HG03045 (cell line): ENCODE measurements around the gene MACROD2.

Experiments used
- ATAC-seq: cut with Tn5 transposase; IDR thresholded peaks from one replicate; pipeline ENCODE4 v1.9.1; 2021; ENCODE audit warnings: mild to moderate bottlenecking, moderate library complexity; ENCODE audit not compliant: unreplicated experiment

Gene MACROD2

GRCh38 chr20:14696478-14696877, 701.2 kb downstream of the MACROD2 start:
- no peak for ATAC-seq

DNA sequence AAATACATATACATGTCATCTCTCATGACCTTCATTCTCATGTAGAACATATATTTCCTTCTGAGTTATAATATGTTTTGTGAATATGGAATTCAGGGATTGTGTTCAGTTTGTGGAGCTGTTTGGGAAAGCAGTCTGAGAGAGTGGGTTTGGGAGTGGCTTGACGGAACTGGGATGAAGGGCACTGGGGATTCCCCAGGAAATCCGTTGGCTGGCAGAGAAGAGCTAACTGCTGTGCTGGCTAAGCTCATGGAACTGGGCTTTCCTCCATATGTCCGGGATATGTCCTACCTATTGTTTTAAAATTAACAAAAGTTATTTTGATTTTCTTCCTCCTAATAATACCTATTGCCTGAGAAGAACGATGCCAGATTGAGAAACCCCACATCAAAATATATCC, 701.6 kb downstream of the MACROD2 start:
- ATAC-seq, result no peak

- no peak for ATAC-seq
Measured at GRCh38 chr20:14698125-14698524, 702.8 kb downstream of the MACROD2 start.

DNA sequence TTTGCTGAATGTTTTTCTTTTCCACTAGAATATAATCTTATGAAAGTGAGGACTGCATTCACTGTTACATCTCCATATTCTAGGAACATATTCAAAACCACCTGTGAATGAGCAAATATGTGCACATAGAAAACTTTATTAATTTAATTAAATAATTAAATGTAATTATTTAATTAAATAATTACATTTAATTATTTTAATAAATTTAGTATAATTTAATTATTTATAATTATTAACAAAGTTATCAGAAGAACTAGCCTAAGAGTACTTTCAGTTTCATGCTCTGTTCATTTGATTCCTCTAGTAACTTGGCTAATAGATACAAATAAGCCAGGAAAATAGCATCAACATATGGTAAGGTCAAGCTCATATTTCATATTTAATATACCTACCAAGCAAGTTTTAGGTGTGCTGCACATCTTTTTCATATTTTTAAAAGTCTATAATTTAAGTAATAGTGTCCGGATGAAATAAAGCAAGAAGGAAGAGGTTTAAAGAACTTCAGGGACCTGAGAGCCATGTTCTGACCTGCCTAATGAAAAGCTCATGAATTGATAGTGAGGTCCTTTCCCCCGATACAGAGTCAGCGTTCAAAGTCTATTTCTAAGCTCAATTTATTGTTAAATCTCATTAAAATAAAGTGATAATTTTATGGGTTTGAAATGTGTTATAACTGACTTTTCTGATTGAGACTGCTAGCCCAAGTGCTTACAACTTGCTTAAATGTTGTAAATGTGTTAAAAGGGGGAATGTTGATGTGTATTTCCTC, 703.5 kb downstream of the MACROD2 start:
- ATAC-seq, result no peak

GRCh38 chr20:14700639-14700960, 705.3 kb downstream of the MACROD2 start:
- ATAC-seq, result no peak

GRCh38 chr20:14701326-14701725, 706.0 kb downstream of the MACROD2 start:
- no peak for ATAC-seq

GRCh38 chr20:14706555-14706954, 711.2 kb downstream of the MACROD2 start:
- no peak for ATAC-seq

GRCh38 chr20:14707026-14707680, 711.8 kb downstream of the MACROD2 start:
- no peak for ATAC-seq

GRCh38 chr20:14707865-14708596, 712.7 kb downstream of the MACROD2 start:
- ATAC-seq, result no peak

DNA sequence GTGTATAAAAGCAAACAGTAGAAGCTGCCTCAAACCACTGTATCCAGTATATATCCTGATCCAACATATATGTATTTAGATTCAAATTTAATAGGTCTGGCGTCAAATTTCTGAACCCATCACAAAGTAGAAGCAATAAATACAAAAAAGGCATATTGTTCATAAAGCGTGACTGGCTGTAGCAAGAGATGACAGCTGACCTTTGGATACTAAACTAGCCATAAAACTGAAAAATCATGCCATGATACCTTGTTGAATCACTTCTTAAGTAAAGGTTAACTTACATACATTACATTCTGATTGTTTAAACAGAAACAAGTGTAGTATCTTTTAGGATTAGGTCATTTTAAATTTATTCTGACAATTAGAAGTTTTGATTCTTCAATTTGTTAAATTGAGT, 714.1 kb downstream of the MACROD2 start:
- ATAC-seq, result no peak

DNA sequence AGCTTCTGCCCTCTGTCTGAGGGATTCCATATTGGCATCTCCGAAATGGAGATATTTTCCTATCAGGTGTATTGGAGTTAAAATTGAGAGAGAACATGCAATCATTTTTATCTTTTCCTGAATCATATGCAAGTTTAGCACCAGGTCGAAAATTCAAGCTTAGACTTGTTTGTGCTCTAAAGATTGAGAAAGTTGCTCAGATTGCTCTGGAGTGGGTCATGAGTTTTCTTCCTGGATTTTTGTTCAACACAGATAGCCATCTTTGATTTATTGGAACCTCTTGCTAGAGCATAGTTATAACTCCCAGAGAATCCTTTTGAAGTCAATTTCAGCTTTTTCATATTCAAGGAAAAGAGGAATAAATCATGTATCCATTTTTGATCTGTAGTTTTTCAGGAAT, 715.6 kb downstream of the MACROD2 start:
- ATAC-seq, result no peak

DNA sequence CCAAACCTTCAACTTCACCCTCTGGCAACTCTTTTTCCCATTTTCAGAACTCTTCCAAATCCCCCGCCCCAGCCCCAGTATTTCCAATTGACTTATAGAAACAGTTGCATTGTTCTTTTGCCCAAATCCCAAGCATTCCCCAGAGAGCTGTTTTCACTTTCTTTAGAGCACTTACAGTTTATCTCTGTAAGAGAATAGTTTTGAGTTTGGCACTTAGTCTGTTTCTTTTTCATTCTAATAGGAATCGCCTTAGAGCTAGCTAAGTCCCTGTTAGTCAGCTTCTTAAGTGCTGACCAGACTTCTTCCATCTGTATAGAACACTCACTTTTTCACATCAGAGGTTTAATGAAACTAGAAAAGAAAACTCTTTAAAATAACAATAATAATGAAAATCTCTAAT, 716.3 kb downstream of the MACROD2 start:
- no peak for ATAC-seq

GRCh38 chr20:14712302-14712739, 717.0 kb downstream of the MACROD2 start:
- no peak for ATAC-seq

DNA sequence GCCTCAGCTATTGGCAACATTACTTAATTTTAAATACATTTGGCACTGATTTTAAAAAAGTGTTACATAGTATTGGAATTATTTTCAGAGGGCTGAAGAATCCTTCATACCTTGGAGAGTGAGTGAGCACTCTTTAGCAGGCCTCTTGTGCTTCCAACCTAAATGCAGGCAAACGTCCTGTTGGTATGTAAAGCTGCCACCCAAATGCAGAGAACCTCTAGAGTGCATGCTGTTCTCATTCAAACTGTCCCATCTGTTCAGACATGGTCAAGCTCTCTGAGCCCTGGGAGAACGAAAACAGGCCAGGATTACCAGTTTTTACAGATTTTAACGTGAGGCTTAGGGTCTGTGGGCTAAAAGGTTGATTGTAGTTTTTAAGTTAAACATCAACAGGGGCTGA, 720.1 kb downstream of the MACROD2 start:
- no peak for ATAC-seq

DNA sequence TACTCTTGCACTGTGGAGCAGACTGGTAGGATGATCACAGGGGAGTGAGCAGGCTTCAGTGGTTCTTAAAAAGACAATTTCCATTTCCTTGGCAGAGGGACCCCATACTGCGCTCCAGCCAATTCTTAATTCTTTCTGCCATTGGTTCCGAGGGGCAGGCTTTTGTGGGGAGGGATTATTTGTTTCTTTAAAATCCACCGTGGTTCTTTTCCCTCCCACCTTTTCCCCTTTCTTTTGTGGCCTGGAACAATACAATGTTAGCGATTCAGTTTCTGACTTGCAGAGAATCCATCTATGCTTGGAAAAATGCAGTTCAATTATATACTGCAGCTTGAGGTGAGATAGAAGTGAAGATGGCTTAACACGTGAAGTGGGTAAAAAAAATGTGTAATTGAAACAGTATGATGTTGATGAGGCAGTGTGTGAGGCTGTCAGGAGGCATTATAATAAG, 721.1 kb downstream of the MACROD2 start:
- ATAC-seq, result no peak

DNA sequence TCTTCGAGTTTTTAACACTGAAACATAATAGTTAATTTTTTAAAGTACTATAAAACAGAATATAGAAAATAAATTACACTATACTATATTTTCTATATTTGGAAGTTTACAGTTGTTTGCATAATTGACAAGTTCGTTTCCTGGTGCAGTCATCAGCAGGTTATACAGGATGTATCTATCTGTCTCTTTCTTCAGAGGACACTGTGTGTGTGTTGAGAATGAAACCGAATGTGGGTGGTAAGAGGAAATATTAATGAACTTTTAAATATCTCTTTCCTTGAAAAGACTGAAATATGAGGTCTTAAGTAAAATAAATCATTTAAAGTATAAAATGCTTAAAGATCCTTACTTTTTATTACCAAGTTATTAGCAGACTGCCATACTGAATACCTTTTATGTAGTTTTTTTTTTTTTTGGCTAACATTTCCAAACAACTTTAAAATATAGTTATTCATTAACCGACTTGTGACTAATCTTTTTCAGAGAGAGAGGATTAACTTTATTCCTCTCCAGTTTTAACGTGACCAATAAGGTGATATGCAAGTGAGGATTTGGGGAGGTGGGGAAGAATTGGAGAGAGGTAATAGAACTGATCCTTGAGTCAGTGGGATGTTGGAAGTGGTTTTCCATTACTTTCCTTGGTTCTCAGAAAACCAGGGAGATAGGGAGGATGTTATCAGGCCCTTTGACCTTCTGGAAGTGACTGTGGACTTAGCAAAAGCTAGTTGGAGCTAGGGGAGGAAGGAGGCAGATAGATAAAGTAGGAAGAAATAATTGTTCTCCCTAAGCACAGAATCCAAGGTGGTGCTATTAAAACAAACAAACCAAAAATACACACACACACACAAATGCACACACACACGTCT, 722.1 kb downstream of the MACROD2 start:
- no peak for ATAC-seq

- no peak for ATAC-seq
Measured at GRCh38 chr20:14720251-14720650, 724.9 kb downstream of the MACROD2 start.

DNA sequence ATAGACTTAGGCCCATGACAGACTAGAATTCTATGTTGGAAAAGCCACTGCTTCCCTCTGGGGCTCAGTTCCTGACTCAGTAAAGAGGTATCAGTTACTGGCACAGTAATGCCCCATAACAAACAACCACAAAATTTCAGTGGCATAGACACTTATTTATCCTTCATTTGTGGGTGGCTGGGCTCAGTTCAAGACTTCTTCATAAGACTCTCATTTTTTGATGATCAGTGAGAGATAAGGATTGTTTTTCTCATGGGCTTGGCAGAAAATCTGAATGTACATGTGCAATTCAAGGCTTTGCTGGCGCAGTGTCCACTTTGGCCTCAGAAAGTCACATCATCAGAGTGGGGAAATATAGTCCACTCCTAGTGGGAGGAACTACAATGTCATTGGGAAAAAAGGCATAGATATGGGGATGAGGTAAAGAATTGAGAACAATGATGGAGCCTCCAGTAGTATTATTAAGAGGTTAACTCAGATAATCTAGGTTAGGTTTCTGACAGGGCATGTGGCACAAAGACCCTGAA, 726.7 kb downstream of the MACROD2 start:
- ATAC-seq, result no peak

DNA sequence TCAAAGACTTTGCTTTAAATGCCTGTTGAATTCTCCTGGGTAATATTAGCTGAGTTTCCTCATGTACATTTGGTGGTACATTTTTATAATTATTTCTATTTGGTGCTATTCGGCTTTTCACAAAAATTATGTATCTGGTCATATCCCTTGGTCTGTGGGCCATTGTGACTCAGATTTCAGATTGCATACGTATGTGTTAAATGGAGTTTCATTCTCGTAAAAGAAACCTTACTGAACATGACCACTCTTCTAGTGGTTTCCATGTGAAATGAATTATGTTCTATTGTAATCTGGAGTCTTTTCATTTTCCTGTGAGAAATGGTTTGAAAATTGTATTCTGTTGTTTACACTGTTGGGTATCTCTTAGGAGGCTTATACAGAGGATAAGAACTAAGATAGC, 728.3 kb downstream of the MACROD2 start:
- no peak for ATAC-seq

DNA sequence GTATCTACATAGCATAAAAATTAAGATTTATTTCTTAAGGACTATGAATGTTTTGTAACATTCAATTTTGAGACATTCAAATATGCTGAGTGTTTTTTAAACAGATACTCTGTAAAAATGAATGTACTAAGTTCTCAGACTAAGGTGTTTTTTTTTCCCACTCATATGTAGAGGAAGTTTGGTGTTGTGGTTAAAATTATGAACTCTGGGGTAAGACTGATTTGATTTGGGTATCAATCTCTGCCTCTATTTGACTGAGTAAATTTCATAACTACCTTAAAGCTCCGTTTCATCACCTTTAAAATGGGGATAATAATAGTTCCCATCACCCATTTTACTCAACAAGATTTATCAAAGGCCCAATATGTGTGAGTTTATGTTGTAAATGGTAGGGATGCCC, 728.7 kb downstream of the MACROD2 start:
- no peak for ATAC-seq

DNA sequence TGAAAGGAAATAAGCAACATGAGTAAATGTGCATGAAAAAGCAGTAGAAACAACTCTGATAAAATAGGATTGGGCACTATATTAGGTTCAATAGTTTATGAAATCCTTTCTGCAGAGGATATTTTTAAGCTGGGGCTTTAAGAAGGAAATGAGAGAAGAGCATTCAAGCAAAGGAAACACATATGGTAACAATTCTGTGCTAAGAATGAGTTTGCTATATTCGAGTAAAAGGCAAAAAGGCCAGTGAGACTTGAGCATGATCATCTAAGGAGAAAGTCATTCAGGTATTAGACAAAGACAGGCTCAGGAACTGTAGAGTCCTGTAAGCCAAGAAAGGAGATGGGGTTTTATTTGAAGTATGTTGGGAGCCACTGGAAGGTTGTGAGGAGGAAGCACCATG, 729.2 kb downstream of the MACROD2 start:
- no peak for ATAC-seq
